HG03558 (cell line): ENCODE data around the gene TLR6.

Source experiments
- ATAC-seq: cut with Tn5 transposase; IDR thresholded peaks from one replicate; pipeline ENCODE4 v1.9.1; 2021; ENCODE audit warnings: moderate number of reproducible peaks; ENCODE audit not compliant: unreplicated experiment; ENCODE audit errors: extremely low read depth

The TLR6 gene

DNA sequence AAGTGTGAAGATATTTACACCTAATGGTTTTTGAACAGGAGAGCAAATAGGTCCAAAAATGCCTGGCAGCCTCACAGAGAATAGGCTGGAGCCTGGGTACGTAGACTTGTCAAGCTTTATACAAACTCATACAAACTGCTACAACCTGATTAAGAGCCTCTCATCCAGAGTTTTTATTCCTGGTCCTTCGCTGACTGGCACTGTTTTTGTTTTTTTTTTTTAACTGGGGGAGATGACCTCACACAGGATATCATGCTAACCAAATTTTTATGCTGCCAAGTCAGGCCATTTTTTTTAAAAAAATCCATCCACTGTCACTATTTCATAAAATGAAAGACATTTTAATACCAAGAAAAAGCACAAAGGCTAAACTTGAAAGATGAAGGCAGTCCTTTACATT, 12.9 kb upstream of the TLR6 start:
- no peak for ATAC-seq

DNA sequence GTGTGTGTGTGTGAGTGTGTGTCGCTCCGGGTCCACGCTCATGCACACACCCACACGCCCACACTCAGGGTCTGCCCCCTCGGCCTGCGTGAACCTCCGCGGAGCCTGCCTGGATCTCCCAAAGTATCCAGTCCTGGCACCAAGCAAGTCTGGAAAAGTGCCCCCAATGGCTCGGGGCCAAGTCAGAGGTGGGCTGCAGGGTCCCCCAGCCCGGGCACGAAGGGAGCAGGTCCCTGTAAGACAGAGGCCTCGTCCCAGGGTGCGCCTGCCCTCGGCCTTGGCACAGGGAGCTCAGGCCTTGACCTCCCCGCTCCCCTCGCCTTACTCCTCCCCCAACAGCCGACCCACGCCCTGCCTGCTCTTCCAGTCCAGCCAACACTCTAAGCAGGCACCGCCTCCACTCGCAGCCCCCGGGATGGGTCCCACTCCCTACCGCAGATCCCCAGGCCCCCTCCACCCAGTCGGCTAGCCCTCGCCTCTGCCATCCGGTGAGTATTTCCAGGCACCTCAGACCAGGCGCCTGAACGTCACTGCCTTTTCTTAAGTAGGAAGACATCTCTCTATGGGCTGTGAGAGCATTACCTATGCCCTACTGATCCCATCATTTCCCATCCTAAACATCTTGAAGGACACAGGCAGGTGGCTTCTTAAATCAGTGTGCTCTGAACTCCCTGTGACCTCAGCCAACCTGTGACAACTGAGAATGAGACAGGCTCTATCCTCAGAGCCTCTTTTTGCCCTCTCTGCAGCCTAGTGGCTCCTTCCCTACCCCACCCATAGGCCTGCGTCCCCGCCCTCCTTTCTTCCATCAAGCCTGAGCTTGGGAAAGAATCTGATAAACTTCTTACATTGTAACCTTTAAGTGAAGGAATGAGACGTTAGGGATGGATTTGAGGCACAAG, 11.7 kb upstream of the TLR6 start:
- no peak for ATAC-seq

DNA sequence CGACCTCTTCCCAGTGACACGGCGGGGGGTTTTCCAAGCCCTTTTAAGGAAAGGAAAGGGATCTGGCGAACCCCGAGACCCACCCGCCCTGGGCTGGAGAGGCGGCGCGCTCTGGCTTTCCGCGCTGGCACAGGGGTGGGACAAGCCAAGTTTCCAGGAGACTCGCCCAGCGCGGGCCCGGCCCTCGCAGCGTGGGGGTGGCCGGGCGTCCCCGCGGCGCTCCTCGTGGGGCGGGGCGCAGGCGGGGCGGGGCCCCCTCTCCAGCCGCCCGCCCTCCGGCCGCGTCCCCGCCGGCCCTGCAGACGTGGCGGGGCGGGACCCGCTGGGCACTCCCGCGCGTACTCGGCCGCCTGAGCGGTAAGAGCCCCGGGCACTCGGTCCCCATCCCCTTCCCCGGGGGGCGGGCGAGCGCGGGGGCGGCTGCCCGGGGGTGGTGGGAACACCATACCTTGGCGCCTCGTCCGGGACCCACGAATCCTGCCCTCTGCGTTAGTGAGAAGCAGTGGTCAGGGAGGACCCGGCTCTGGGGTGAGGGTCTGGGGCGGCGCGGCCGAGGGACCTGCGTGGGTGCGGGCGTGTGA, 11.0 kb upstream of the TLR6 start, which contains the start of gene FAM114A1:
Gene FAM114A1 (plus strand): TSS at position 329 of the 581 bp plus-strand sequence. CDS start 10,273 bp downstream, outside the sequence.
- ATAC-seq: no peak

DNA sequence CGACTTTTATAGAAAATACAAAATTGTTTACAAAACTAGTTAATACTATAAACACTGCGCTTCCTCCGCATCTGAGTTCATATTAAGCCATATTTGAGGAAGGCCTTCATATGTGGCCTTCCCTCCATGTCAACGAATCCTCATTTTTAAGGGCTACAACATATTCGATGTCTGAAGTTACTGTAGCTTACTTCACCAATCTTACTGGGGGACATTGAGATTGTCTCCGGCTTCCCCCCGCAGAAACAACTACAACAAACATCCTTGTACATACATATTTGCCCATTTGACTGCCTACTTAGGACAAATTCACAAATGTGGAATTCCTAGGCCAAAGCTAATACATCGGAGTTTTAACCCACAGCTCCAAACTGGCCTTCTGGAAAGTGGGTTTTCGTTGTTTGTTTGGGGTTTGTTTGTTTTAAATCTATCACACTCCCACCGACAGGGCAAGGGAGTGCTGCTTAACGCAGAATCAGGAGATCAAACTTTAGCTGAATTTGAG, 10.4 kb upstream of the TLR6 start:
- ATAC-seq: no peak

DNA sequence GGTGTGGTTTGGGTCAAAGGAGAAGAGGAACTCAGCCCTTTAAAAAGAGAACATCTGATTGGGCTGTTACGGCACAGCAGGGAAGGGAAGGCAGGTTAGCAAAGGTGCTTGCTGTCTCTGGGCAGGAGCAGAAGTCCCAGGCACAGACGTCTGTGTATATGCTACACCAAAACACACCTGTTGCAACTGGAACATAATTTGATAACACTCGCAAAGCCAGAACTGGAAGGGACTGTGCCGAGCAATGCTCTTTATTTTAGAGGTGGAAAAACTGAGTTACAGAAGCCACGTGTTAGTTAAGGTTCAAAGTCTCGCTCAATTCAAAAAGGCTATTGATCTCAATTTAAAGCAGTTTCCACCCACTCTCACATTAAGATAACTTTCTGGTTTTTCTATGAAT, 8.8 kb upstream of the TLR6 start:
- no peak for ATAC-seq

DNA sequence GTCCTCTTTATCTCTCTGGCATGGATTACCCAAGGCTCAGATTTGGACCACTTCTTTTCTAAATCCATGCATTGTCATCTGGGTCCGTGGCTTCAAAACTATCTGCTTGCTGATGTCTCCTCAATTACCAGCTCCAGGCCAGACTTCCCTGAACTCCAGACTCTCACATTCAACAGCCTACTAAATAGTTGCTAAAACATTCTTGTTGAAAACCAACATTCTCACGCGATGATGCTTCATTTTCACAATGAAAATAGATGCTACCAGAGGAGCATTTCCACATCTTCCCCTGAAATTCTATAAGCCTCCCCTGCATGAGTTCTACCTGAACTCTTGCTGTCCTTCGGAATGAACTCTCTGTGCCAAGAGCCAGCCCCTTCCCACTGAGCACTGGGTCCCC, 5.2 kb upstream of the TLR6 start:
- no peak for ATAC-seq

DNA sequence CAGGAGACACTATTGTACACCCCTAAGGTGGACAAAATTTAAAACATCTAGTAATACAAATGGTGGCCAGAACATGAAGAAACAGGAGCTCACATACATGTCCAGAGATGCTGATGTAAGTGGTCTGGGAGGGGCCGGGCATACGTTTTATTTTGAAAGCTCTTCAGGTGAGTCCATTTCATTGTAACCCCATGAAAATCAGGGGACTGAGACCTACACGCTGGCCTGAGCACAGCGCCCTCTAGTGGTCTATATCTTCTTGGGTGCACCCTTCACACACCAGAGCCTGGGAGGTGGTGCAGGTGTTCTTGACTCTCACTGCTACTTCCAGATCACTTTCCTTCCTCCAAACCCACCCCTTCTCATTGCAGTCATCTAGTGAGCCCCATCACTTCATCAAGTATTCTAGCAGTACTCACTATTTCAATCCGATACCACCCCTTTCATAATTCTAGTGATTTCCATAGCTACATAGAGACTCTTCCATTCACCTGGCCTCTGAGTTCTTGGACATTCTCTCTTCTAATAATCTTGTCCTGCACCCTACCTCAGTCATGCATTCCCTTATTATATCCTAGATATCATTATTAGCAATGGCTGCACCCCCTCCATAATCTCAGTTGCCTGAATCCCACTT, 4.3 kb upstream of the TLR6 start:
- no peak for ATAC-seq

DNA sequence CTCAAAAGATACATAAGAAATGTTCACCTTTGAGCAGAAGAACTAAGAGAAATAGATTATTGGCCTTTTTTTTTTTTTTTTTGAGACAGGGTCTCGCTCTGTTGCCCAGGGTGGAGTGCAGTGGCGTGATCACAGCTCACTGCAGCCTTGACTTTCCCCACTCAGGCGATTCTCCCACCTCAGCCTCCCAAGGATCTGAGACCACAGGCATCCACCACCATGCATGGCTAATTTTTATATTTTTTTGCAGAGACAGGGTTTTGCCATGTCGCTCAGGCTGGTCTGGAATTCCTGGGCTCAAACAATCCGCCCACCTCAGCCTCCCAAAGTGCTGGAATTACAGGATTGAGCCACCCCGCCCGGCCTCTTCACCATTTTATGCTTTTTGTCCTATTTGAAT, 2.9 kb upstream of the TLR6 start:
- ATAC-seq: no peak

DNA sequence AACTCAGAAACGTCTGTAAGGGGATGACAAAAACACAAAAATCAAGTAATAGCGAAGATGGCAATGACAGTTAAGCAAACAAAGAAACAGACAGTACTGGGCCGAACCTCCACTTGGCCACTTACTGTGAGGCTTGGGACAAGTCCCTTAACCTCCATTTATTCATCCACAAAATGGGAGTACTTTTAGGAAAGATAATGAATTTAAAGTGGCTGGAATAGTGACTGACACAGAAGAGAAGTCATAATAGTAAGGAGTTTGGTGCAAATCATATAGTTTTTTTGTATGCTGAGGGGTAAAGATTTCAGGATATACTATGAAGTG, 1.4 kb upstream of the TLR6 start:
- ATAC-seq: no peak

DNA sequence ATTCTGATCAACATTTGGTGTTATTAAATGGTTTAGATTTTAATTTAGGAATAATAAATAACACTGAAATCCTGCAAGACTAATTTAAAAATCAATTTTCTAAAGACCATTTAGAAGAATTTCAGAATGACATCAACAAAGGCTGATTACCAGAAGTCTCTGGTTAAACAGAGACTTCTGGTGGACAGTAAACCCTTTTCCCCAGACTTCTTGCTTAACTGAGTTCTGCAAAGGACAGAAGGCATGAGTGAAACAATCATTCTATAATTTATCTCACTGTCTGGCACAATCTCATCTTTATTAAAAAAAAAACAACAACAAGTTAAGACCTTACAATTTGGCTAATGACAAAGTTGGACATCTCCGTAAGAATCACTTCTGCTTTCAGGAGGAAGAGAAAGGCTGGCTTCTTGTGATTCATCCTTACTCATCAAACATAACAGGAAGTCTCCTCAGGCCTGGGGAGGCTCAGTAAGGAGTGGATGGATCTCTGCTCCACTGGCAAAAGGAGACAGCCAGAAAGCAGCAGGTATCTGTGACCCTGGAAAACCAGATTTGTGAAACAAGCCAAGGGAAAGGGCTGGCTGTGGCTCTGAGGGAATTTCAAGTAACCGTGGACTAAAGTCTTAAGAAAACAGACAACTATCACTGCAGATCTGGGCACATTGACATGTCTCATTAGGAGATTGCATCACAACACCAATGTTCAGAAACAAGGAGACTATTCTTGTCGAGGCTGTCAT, 908 bp upstream of the TLR6 start:
- peak; percentile 44 for ATAC-seq

DNA sequence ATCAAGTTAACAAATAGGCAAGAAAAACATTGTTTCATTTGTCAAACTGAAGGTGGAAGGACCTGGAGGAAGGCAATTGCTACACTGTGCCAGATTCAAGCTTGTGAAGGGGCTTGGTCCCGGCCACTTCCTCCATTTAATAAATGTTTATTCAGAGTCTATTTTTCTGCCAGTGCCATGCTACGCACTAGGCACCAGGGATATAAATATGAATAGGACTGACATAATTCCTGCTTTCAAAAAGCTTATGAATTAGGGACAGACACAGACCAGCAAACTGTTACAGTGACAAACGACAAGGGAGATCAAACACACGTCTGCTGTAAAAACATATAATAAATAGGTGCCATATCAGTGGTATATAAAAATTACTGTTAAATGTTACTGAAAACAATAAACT, 571 bp downstream of the TLR6 start:
- ATAC-seq: no peak

DNA sequence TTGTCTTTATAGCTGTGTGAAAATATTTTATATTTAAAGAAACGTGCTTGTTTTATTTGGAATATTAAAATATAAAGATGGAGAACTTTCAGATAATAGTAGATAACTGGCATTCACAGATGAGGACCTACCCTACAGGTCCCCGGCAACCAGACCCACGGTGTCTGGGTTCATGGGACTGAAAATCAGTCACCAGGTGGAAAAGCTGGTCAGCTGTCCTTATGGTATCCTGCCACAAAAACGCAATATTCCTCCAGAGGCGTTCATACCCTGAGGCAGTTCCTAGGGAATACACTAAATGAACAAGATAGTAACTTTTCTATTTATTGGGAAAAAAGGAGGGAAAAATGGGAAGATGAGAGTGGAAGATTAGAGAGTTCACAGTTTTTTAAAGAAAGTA, 1.2 kb downstream of the TLR6 start:
- no peak for ATAC-seq

DNA sequence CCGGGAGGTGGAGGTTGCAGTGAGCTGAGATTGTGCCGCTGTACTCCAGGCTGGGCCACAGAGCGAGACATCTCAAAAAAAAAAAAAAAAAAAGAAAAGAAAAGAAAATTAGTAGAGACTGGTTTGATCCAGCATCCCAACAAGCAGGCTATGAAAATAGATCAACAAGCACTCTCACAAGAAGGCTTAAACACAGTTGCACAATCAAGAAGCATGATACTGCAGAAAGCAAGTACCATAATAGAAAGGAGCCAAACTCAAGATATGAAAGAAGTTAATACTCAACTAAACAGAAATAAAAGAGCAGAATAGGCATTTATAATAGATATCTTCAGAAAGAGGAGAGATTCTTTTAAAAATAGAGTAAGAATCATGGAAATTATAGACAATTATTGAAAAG, 10.6 kb downstream of the TLR6 start:
- no peak for ATAC-seq

DNA sequence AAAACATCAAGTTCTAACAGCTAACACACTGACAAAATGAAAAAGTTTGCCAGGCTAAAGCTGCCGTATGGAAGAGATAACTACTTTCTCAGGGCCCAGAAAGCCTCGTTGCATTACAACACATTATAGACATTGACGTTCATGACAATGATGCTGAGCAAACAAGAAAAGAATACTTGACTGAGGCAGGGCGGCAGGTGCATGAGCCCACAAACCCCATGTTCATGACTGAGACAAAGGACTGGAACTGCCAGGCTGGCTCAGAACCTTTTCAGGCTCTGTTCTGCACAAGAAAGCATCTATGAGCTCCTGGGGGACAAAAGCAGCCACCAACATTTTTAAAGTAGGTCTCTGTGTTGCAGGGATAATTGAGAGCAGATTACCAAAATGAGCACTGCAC, 13.6 kb downstream of the TLR6 start:
- ATAC-seq: no peak

DNA sequence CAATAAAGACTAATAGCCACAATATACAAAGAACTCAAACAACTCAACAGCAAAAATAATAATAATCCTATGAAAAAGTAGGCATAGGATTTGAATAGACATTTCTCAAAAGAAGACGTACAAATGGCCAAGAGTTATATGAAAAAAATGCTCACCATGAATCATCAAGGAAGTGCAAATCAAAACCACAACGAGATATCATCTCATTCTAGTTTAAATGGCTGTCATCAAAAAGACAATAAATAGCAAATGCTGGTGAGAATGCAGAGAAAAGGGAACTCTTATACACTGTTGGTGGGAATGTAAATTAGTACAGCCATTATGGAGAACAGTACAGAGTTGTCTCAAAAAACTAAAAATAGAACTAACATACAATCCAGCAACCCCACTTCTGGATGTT, 18.8 kb downstream of the TLR6 start:
- ATAC-seq: no peak

DNA sequence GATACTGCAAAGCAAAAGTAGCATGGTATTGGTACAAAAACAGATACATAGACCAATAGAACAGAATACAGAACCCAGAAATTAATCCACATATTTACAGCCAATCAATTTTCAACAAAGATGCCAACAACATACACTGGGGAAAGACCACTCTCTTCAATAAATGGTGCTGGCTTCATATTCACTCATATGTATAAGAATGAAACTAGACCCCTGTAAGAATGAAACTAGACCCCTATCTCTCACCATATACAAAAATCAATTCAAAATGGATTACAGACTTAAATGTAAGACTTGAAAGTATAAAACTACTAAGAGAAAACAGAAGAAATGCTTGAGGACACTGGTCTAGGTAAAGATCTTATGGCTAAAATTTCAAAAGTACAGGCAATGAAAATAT, 19.3 kb downstream of the TLR6 start:
- no peak for ATAC-seq

DNA sequence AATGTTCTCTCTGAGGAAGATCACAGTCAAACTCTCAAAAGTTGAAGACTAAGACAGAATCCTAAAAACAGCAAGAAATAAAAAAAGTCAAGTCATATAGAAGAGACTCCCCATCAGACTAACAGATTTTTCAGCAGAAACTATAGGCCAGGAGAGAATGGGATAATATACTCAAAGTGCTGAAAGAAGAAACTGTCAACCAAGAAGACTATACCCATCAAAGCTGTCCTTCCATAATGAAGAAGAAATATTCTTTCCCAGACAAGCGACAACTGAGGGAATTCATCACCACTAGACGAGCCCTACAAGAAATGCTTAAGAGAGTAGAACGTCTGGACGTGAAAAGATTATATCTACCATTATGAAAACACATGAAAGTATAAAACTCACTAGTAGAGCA, 22.0 kb downstream of the TLR6 start:
- ATAC-seq: no peak

DNA sequence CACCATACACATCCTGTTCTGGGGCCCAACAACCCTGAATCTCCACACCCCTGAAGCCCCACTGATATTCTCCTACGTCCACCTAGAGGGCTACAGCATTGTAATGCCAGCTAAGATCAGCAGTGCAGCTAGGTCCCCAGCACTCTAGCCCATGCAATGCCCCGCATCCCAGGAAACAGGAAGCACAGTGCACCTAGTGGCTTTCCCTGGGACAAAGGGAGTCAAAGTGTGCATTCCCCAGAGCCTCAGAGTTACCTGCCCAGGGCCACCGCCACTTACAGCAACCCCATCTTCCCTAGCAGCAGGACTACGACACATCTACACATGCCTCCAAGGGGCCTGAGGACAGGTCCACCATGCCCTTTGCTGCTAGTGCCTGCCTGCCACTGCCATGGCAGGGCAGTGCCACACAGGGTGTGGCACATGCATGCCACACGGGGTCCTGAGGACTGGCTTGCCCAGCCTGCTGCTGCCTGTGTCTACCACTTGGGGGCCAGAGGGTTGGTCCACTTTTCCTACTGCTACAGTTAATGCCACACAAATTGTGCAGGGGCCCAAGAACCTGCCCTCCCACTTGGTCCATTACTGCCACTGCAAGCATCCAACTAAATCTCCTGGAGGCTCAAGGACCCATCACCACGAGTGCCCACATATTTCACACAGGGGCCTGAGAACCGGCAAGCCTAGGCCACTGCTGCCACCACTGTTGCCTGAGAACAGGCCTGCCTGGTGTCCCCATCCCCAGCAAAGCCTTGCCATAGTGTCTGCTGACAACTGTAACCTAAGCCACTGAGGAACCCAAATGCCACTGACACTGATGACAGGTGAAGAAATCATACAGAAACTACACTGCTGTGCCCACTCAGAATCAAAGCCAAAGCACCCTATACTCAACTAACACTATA, 23.7 kb downstream of the TLR6 start:
- no peak for ATAC-seq

DNA sequence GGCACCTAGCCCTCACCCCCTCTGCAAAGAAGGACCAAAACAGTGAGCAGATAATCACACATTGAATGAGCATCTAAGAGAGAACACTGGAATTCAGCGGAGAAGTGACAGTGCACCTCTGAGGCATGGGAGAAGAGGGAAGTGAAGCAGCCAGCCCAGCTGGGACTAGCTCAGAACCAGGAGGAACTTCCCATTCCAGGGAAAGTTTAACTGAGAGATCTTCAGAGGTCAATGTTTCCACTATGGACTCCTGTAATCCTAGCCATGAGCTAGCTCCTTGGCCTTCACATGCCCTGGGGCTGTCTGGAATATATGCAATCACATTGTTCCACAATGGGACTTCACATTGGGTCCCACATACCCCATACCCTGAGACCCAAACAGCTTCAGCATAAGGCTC, 24.4 kb downstream of the TLR6 start:
- ATAC-seq: no peak

DNA sequence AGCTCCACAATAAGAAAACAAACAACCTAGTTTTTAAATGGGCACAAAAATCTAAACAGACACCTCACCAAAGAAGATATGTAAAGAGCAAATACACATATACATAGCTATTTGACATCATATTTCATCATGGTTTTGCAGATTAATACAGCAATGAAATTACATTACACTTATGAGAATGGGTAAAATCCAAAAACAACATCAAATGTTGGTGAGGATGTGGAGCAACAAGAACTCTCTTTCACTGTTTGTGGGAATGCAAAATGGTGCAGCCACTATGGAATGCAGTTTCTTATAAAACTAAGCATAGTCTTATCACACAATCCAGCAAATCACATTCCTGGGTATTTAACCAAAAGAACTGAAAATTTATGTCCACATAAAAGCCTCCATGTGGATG, 25.0 kb downstream of the TLR6 start:
- no peak for ATAC-seq
